Prostate gland (tissue), 2 donors: ENCODE data around the gene MKNK2. TPM values are rescaled to one million over a fixed set of nuclear protein-coding genes. Genes with fewer than 3 reads are reported as not detected.
A peak's percentile ranks its signal among the peaks of the same experiment; 100 is the strongest.

Experiments used
- DNase-seq: peaks from one replicate; pipeline ENCODE4 v3.0.0-alpha.2; 2019; ENCODE audit warnings: low spot score
- H3K27ac ChIP-seq, 2 donors: fragments of 200-600 bp; sonication (generic); 2 replicates each; pipeline ENCODE4 v1.5.1; 2017 to 2019
- H3K27me3 ChIP-seq: fragments of 200-600 bp; sonication (generic); replicated peaks from 2 replicates; pipeline ENCODE4 v1.5.1; 2019; ENCODE audit not compliant: insufficient read depth
- H3K36me3 ChIP-seq, 2 donors: fragments of 200-600 bp; sonication (generic); 1 replicate in 1 of 2; 2 replicates in 1 of 2; pipeline versions ENCODE4 v1.5.1 to v1.8.1; 2017 to 2019
- H3K4me1 ChIP-seq: fragments of 200-600 bp; sonication (generic); replicated peaks from 2 replicates; pipeline ENCODE4 v1.5.1; 2019
- H3K4me3 ChIP-seq, 2 donors: fragments of 200-600 bp; sonication (generic); 2 replicates each; pipeline ENCODE4 v1.5.1; 2017 to 2019
- H3K9me3 ChIP-seq: fragments of 200-600 bp; sonication (generic); 2 replicates; pipeline ENCODE4 v1.5.1; 2017
- POLR2A ChIP-seq: fragments of 450-650 bp; IDR thresholded peaks from one replicate; pipeline ENCODE4 v1.6.1; 2016; ENCODE audit warnings: antibody characterized with exemption, mild to moderate bottlenecking
- POLR2AphosphoS5 ChIP-seq: sonication (generic); formaldehyde crosslinking; IDR thresholded peaks from one replicate; pipeline ENCODE4 v1.6.1; 2017; ENCODE audit warnings: antibody characterized with exemption
- WGBS: methylation state at CpG from one replicate; pipeline ENCODE4 v1.1.5; 2018; 5-methylcytosine and 5-hydroxymethylcytosine counted together
- intact Hi-C: fragments of 100-400 bp; cut with DNase I; formaldehyde crosslinking; loops from one replicate; pipeline ENCODE4 v1.14.2; 2022
- total RNA-seq, 2 donors: library from RNA; depleted of rRNA; stranded (reverse); fragments of >200 nt; gene quantifications; one replicate each; pipeline ENCODE4 v1.1.0, GENCODE V29; 2016
- TF ChIP-seq, protein P1 (sequence below), 4 experiments: fragments of 200-600 bp in 2 of 4; fragments of 450-650 bp in 2 of 4; sonication (generic) in 2 of 4; IDR thresholded peaks; 1 replicate in 3 of 4; 2 replicates in 1 of 4; pipeline ENCODE4 v1.5.1; 2016 to 2019; ENCODE audit warnings: antibody characterized with exemption in 4 of 4, mild to moderate bottlenecking in 2 of 4, moderate library complexity in 2 of 4

Gene MKNK2
- total RNA-seq, 2 donors from 2014 or later = 141 to 189 TPM

DNA sequence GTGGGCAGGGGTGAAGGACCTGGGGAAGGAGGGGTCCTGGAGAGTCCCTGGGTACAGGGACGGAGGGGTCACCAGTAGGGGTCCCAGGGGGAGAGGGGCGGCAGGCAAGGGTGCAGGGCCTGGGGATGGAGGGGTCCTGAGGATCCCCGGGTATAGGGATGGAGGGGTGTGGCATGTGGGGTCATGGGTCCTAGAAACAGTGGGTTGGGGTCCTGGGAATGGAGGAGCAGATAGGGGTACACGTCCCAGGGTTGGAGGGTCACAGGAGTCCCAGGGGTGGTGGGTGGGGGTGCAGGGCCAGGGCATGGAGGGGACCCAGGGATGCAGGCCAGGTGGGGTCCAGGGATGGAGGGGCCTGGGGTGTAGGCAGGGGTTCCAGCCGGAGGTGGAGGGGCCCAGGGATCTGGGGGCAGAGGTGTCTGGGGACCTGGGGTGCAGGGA is 36.9 kb downstream of the MKNK2 start:
- 63% methylated on average over 5 of the region's 5 CpGs for WGBS

DNA sequence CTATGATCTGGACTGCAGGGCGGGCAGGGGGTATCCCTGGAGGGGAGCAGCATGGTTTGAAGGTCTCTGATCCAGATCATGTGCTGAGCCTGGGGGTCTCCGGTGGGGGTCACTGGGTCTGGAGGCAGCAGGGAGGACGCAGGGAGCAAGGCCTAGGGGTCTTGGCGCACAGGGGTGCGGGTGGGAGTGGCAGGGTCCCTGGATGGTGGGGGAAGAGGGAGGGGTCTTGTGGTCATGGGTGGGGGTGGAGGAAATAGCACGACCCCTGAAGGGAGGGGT is 37.4 kb downstream of the MKNK2 start:
- DNase-seq = no peak
- TF ChIP-seq, protein P1, sequence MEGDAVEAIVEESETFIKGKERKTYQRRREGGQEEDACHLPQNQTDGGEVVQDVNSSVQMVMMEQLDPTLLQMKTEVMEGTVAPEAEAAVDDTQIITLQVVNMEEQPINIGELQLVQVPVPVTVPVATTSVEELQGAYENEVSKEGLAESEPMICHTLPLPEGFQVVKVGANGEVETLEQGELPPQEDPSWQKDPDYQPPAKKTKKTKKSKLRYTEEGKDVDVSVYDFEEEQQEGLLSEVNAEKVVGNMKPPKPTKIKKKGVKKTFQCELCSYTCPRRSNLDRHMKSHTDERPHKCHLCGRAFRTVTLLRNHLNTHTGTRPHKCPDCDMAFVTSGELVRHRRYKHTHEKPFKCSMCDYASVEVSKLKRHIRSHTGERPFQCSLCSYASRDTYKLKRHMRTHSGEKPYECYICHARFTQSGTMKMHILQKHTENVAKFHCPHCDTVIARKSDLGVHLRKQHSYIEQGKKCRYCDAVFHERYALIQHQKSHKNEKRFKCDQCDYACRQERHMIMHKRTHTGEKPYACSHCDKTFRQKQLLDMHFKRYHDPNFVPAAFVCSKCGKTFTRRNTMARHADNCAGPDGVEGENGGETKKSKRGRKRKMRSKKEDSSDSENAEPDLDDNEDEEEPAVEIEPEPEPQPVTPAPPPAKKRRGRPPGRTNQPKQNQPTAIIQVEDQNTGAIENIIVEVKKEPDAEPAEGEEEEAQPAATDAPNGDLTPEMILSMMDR (IDR thresholded peaks at IDR 0.05) = no peak
- TF ChIP-seq POLR2AphosphoS5 = no peak
- no peak for TF ChIP-seq POLR2A
- no peaks in the 10 kb centered on the region for H3K4me1 ChIP-seq
- intact Hi-C loops = no loop called here
- H3K4me3 ChIP-seq = no peak overlapping the region
- H3K27me3 ChIP-seq = no peaks in the 10 kb centered on the region
- H3K9me3 ChIP-seq = no peaks in the 10 kb centered on the region
- no peak overlapping the region for H3K27ac ChIP-seq
- 85% methylated on average over 6 of the region's 6 CpGs for WGBS
- no peaks in the 10 kb centered on the region for H3K36me3 ChIP-seq

More for the DNA sequence above, 36.9 kb downstream of the MKNK2 start:
- Histone ChIP-seq H3K4me3 (peak overlapping the region; percentile 69), H3K9me3 (no peaks in the 10 kb centered on the region), H3K4me1 (no peaks in the 10 kb centered on the region), H3K36me3 (no peaks in the 10 kb centered on the region), H3K27ac (peak overlapping the region in 1 of 2 donors; percentile 49), H3K27me3 (no peaks in the 10 kb centered on the region)
- intact Hi-C loops = no loop called here
- TF ChIP-seq POLR2AphosphoS5 = no peak
- TF ChIP-seq, protein P1 (IDR thresholded peaks at IDR 0.05) = no peak
- TF ChIP-seq POLR2A = no peak
- DNase-seq = no peak

DNA sequence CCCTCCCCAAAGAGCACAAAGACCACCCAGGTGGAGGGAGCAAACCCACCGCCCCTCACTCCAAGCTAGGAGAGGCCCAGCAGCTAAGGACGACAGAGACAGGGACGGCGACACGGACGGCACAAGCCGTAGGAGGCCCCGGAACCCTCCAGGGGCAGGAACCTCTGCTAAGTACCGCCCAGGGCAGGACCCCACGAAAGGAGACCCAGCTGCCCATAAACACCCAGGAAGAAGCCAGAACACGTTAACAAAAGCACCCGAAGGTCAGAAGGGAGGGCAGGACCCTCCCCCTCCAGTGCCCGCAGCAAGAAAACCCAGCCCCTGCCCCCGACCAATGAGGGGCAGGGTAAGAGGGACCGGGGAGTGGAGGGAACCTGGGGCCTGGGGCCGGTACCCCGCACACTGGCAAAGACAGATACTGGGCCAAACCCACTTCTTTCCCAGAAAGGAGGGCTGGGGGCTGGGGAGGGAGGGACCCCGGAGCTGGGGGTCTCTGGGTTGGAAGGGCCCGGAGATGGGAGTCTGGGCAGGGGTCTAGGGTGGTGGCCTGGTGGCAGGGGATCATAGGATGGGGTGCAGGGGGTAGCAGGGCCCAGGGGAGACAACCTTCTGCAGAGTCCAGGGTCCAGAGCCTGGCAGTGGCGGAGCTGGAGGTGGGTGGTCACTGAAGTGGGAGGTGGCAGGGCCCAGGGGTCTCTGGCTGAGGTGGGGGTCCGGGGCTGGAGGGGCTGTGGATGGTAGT is 37.9 kb downstream of the MKNK2 start:
- no peak for DNase-seq
- Histone ChIP-seq H3K27me3 (no peaks in the 10 kb centered on the region), H3K4me1 (no peaks in the 10 kb centered on the region), H3K36me3 (no peaks in the 10 kb centered on the region), H3K4me3 (no peak overlapping the region), H3K27ac (no peak overlapping the region), H3K9me3 (no peaks in the 10 kb centered on the region)
- WGBS = 80% methylated on average over 21 of the region's 21 CpGs
- no peak for TF ChIP-seq POLR2A
- TF ChIP-seq, protein P1 (IDR thresholded peaks at IDR 0.05) = no peak
- no peak for TF ChIP-seq POLR2AphosphoS5
- intact Hi-C loops = no loop called here

DNA sequence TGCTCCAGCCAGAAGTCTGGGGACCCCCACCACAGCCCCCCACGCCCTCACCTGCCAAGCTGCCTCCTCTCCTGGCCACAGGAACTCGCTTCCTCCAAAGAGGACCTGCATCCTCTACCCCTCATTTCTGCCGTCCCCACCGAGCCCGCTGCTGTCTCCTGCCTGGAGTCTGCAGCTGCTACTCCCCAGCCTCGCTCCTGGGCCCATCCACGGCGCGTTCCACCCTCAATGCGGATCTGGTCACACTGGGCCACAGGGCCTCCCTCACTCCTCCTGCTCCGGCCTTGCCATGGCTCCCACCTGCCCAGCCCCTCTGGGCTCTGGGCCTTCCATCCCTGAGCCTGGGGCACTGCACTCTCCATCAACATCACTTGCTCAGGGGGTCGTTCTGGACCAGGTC is 39.9 kb downstream of the MKNK2 start:
- Histone ChIP-seq H3K27me3 (no peaks in the 10 kb centered on the region), H3K9me3 (no peaks in the 10 kb centered on the region), H3K4me1 (no peaks in the 10 kb centered on the region), H3K36me3 (no peaks in the 10 kb centered on the region), H3K4me3 (no peak overlapping the region), H3K27ac (no peak overlapping the region)
- TF ChIP-seq, protein P1 (IDR thresholded peaks at IDR 0.05) = no peak
- no peak for TF ChIP-seq POLR2AphosphoS5
- TF ChIP-seq POLR2A = no peak
- DNase-seq = no peak
- intact Hi-C loops = no loop called here
- WGBS = 92% methylated on average over 12 of the region's 12 CpGs

DNA sequence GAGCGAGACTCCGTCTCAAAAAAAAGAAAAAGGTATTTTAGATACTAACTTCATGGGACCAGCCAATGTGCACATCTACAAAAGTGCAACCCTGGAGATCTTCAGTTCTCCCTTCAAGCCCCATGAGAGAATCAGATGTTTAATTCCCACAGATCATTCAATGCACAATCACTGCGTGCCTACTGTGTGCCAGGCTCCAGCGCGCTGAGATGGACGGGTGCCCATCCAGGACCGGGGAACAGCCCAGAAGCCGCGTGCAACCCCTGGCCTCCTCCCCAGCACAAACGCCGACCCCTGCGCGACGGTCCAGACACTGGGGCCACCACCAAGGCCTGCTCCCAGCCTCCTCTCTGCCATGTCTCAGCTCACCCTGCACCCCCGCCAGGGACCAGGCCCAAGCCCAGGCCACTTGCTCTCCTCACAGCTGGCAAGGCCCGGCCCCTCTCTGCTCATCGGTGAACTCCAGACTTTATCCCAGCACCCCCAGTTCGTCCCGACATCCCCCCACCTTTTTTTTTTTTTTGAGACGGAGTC is 40.8 kb downstream of the MKNK2 start:
- TF ChIP-seq, protein P1 (IDR thresholded peaks at IDR 0.05) = no peak
- TF ChIP-seq POLR2AphosphoS5 (no peak), POLR2A (no peak)
- no peak overlapping the region for H3K4me3 ChIP-seq
- WGBS = 94% methylated on average over 16 of the region's 20 CpGs
- no peaks in the 10 kb centered on the region for H3K27me3 ChIP-seq
- H3K9me3 ChIP-seq = no peaks in the 10 kb centered on the region
- no peak for DNase-seq
- intact Hi-C loops = no loop called here
- no peak overlapping the region for H3K27ac ChIP-seq
- H3K36me3 ChIP-seq = no peaks in the 10 kb centered on the region
- no peaks in the 10 kb centered on the region for H3K4me1 ChIP-seq
